Inflammatory macrophage treated with lipopolysaccharide for 1 hour (primary cell): ENCODE results near the gene TBXAS1.
"Not testable (repeated sequence)": the region's sequence is repeated elsewhere in the genome, so short reads cannot be mapped to it uniquely, and the experiment has no call there.

Experiments used
- DNase-seq, 2 donors: peaks; one replicate each; pipeline ENCODE4 v3.0.0-alpha.2; 2020 to 2022

The TBXAS1 gene

DNA sequence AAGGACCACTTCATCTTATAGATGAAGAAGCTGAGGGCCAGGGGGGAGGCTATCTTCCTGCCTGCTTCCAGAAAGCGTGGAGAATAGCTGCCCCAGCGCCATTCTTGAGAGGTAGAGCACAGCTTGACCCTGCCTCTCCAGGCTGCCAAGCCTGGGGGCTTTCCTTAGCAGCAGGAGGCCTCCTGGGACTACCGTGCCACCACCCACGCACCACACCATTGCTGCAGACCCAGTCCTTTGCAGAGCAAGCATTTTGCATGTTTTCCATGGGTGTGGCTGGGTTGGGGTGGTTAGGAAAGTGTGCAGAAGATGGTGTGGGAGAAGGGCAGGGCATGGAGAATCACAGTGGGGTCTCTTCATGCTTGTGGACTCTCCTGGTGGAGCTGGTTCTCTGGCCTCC lies 64.9 kb downstream of the TBXAS1 start:
- DNase-seq, result no peak

- no peak for DNase-seq
These were observed 66.2 kb downstream of the TBXAS1 start for GRCh38 chr7:139895141-139895829.

- DNase-seq, result no peak
These were observed 67.2 kb downstream of the TBXAS1 start for GRCh38 chr7:139896288-139896687.

- DNase-seq, result no peak
These were observed 67.8 kb downstream of the TBXAS1 start for GRCh38 chr7:139896831-139897230.

GRCh38 chr7:139897422-139898090 lies 68.5 kb downstream of the TBXAS1 start:
- no peak for DNase-seq

GRCh38 chr7:139898483-139898882 lies 69.4 kb downstream of the TBXAS1 start:
- DNase-seq, result no peak

DNA sequence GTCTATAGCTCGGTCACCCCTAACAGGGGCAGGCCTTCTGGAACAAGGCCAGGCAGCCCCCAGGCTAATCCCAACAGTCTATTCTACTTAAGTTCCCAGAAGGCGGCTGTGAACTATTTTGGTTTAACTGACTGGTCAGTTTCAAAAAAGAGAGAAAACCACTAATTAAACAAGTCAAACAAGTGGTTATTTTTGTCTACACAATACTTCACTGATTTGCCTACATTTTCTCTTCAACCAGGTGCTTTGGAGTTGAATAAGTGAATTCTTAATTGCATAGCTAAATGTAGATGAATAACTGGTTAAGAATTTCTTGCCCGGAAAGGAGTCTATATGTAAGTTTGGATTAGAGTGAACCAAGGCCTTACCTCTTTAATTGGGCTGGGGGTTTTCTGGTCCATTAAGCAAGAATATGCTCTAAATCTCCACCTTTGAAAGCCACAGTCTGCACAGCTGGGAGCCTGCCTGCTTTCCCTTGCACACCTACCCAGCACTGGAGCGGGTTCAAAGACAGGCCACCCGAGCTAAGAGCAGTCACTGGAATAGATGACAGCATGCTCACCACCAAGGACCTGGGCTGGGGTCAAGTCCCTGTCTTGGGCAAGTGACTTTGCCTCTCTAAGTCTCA lies 70.4 kb downstream of the TBXAS1 start:
- no peak for DNase-seq

GRCh38 chr7:139900326-139900725 lies 71.3 kb downstream of the TBXAS1 start:
- DNase-seq, result peak; percentile 59 to 76

DNA sequence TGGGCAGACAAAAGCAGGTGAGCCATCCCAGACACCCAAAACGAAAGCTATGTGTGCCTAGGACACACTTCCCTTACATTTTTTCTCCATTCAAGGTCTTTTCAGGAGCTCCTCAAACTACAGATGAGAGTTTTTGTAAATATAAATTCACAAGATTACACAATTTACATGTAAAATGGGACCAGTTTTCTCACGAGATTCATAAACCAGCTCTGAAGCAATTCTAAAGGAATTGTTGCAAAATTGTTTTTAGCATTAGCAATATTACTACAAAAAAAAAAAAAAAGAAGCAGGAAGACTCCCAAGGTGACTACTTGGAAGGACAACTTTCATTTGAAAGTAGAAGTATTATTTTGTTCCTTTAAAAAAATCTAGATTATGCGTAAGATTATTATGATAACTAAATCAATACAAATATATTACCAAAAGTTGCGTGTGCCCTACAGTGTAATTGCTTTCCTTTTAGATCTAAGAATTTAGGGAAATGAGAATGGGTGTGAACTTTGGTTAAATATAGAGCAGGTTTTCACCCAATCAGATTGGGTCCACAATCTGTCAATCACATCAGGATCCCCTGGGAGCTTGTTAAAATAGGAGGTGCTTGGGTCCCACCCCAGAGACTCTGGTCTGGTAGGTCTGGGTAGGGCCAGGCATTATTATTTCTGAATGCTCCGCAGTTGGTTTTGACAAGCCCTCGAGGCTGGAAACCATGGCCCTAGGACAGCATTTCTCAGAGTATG lies 72.2 kb downstream of the TBXAS1 start:
- DNase-seq, result peak; percentile 74 to 86

DNA sequence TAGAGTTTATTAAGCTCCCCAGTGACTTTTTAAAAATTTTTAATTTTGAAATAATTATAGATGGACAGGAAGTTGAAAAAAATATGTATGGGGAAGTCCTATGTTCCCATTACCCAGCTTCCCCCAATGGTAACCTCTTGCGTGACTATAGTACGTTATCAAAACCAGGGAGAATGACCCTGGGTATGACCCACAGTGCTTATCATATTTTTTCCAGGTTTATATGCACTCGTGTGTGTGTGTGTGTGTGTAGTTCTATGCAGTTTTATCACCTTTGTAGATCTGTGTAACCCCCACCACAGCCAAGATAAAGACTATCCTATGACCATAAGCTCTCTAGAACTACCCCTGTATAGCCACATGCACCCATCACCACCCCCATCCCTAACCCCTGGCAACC lies 72.8 kb downstream of the TBXAS1 start:
- DNase-seq, result peak; percentile 37 to 50

- no peak for DNase-seq
These were observed 73.5 kb downstream of the TBXAS1 start for GRCh38 chr7:139902436-139903102.

DNA sequence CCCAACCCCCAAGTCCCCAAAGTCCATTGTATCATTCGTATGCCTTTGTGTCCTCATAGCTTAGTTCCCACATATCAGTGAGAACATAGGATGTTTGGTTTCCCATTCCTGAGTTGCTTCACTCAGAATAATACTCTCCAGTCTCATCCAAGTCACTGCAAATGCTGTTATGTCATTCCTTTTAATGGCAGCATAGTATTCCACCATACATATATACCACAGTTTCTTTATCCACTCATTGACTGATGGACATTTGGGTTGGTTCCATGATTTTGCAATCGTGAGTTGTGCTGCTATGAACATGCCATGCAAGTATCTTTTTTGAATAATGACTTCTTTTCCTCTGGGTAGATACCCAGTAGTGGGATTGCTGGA lies 74.0 kb downstream of the TBXAS1 start:
- not testable (repeated sequence) for DNase-seq

DNA sequence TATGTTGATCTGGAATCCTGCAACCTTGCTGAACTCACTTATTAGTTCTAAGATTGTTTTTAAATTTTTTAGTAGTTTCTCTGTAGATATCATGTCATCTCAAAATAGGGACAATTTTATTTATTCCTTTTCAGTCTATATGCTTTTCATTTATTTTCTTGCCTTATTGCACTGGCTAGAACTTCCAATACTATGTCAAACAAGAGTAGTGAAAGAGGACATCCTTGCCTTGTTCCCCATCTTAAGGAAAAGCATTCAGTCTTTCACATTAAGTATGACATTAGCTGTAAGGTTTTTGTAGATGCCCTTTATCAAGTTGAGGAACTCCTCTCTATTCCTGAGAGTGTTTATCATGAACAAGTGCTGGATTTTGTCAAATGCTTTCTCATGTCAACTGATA lies 77.8 kb downstream of the TBXAS1 start:
- no peak for DNase-seq

DNA sequence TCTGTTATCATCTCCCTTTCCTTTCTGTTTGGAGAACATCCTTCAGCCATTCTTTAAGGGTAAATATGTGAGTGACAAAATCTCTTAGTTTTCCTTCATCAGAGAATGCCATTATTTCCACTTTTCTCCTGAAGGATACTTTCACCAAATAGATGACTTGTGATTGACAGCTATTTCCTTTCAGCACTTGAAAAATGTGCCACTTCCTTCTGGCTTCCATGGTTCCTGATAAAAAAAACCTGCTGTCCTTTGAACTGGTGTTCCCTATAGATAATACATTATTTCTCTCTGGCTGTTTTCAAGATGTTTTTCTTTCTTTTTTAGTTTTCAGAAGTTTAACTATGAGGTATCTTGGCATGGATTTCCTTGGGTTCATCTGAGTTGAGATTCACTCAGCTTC lies 79.7 kb downstream of the TBXAS1 start:
- no peak for DNase-seq

GRCh38 chr7:139909379-139910050 lies 80.5 kb downstream of the TBXAS1 start:
- DNase-seq, result no peak

GRCh38 chr7:139913021-139913844 lies 84.2 kb downstream of the TBXAS1 start:
- DNase-seq, result no peak

GRCh38 chr7:139913845-139914135 lies 84.7 kb downstream of the TBXAS1 start:
- no peak for DNase-seq

- no peak for DNase-seq
These were observed 85.5 kb downstream of the TBXAS1 start for GRCh38 chr7:139914306-139915267.

GRCh38 chr7:139915268-139915863 lies 86.3 kb downstream of the TBXAS1 start:
- DNase-seq, result no peak
